Panc1 (cell line): Measurements from ENCODE around the gene ZNF670.

Source experiments
- CTCF ChIP-seq: fragments of 450-650 bp; IDR thresholded peaks from 2 replicates; pipeline ENCODE4 v1.5.1; 2017; ENCODE audit warnings: mild to moderate bottlenecking
- POLR2AphosphoS5 ChIP-seq: IDR thresholded peaks from 2 replicates; pipeline ENCODE4 v1.6.1; 2012; ENCODE audit warnings: mild to moderate bottlenecking, low read depth, low read length, moderate library complexity
- REST ChIP-seq, 2 experiments: IDR thresholded peaks; 2 replicates each; pipeline ENCODE4 v1.6.1; 2011 to 2012; ENCODE audit warnings: low read depth in 2 of 2, control low read depth in 1 of 2, low read length in 1 of 2, mild to moderate bottlenecking in 1 of 2, moderate library complexity in 1 of 2; ENCODE audit not compliant: insufficient read depth in 1 of 2
- SIN3A ChIP-seq: IDR thresholded peaks from 2 replicates; pipeline ENCODE4 v1.6.1; 2012; ENCODE audit warnings: low read depth, mild to moderate bottlenecking, low read length, moderate library complexity, borderline replicate concordance; ENCODE audit not compliant: insufficient read depth

- TF ChIP-seq CTCF (no peak), REST (IDR thresholded peaks at IDR 0.05; ENCODE audit: insufficient read depth in 1 of 2, low read depth in 2 of 2, low read length in 1 of 2) (no peak), POLR2AphosphoS5 (no peak), SIN3A (no peak)
Measured at GRCh38 chr1:247047260-247047659, 31.4 kb downstream of the ZNF670 start.
